IMR-90 (cell line): ENCODE measurements around the gene FMNL1. TPM values are rescaled to one million over a fixed set of nuclear protein-coding genes. Genes with fewer than 3 reads are reported as not detected.
A peak's percentile ranks its signal among the peaks of the same experiment; 100 is the strongest.

ENCODE experiments used
- ATAC-seq: fragments of 200-7000 bp; cut with Tn5 transposase; 2 replicates; pipeline ENCODE4 v1.9.1; 2020; ENCODE audit warnings: low read depth, mild to moderate bottlenecking, moderate library complexity
- BruUV-seq: library from RNA; stranded (reverse); fragments of 400-500 nt; replicated peaks from 2 replicates; lab custom pipeline; 2021; lab: Mats Ljungman, UMichigan
- CTCF ChIA-PET: fragments of 300-600 bp; formaldehyde crosslinking; extraction: SDS; loops from one replicate; lab custom pipeline; 2021; ENCODE audit warnings: antibody characterized with exemption; lab: Yijun Ruan, JAX
- POLR2A ChIA-PET: fragments of 300-600 bp; sonication (Branson Sonifier 250); formaldehyde crosslinking; loops from one replicate; lab custom pipeline; 2022; ENCODE audit warnings: antibody characterized with exemption; ENCODE audit not compliant: unreplicated experiment; lab: Charles Lee
- DNase-seq: peaks from one replicate; pipeline ENCODE4 v3.0.0; 2013
- H2AFZ ChIP-seq: replicated peaks from 2 replicates; pipeline ENCODE3; 2013; ENCODE audit warnings: low read length, mild to moderate bottlenecking; ENCODE audit not compliant: poor library complexity
- H2AK5ac ChIP-seq: 2 replicates; pipeline ENCODE4 v1.6.1; 2013; ENCODE audit warnings: low read depth, low read length, inconsistent platforms
- H2AK9ac ChIP-seq: replicated peaks from 2 replicates; pipeline ENCODE3; 2013; ENCODE audit warnings: mild to moderate bottlenecking, low read depth, low read length, moderate library complexity; ENCODE audit not compliant: poor library complexity
- H2BK120ac ChIP-seq: 2 replicates; pipeline ENCODE4 v1.6.1; 2013; ENCODE audit warnings: low read depth, low read length, inconsistent platforms
- H2BK15ac ChIP-seq: 3 replicates; pipeline ENCODE4 v1.6.1; 2013; ENCODE audit warnings: low read depth, low read length, inconsistent platforms
- H2BK20ac ChIP-seq: 2 replicates; pipeline ENCODE4 v1.6.1; 2013; ENCODE audit warnings: low read depth, mild to moderate bottlenecking, inconsistent platforms, low read length, moderate library complexity
- H2BK5ac ChIP-seq: 2 replicates; pipeline ENCODE4 v1.6.1; 2013; ENCODE audit warnings: mild to moderate bottlenecking, low read depth, low read length, inconsistent platforms; ENCODE audit not compliant: poor library complexity, severe bottlenecking
- H3K14ac ChIP-seq: replicated peaks from 2 replicates; pipeline ENCODE4 v1.6.1; 2013; ENCODE audit warnings: low read depth, low read length, inconsistent platforms
- H3K18ac ChIP-seq: 2 replicates; pipeline ENCODE4 v1.6.1; 2013; ENCODE audit warnings: low read depth, low read length, control low read depth
- H3K23ac ChIP-seq: 2 replicates; pipeline ENCODE4 v1.6.1; 2013; ENCODE audit warnings: low read depth, low read length, inconsistent platforms
- H3K27ac ChIP-seq: 2 replicates; pipeline ENCODE4 v1.5.1; 2013; ENCODE audit warnings: mild to moderate bottlenecking, control low read depth, low read length; ENCODE audit not compliant: insufficient read depth
- H3K27me3 ChIP-seq: 2 replicates; pipeline ENCODE4 v1.6.1; 2013; ENCODE audit warnings: low read length; ENCODE audit not compliant: control insufficient read depth, insufficient read depth
- H3K36me3 ChIP-seq: 2 replicates; pipeline ENCODE4 v1.6.1; 2013; ENCODE audit warnings: low read length, mixed read lengths; ENCODE audit not compliant: control insufficient read depth, insufficient read depth
- H3K4ac ChIP-seq: 2 replicates; pipeline ENCODE4 v1.6.1; 2013; ENCODE audit warnings: low read depth, low read length, inconsistent platforms
- H3K4me1 ChIP-seq: 2 replicates; pipeline ENCODE4 v1.6.1; 2013; ENCODE audit warnings: low read length, mixed read lengths; ENCODE audit not compliant: control insufficient read depth, insufficient read depth
- H3K4me2 ChIP-seq: 2 replicates; pipeline ENCODE4 v1.6.1; 2013; ENCODE audit warnings: low read depth, mild to moderate bottlenecking, control low read depth, low read length, moderate library complexity
- H3K4me3 ChIP-seq: 2 replicates; pipeline ENCODE4 v1.5.1; 2013; ENCODE audit warnings: low read depth, mild to moderate bottlenecking, control low read depth, low read length, moderate library complexity; ENCODE audit not compliant: insufficient read depth
- H3K56ac ChIP-seq: 2 replicates; pipeline ENCODE4 v1.6.1; 2013; ENCODE audit warnings: low read length, inconsistent platforms; ENCODE audit not compliant: insufficient read depth; ENCODE audit errors: extremely low read depth
- H3K79me1 ChIP-seq, 2 experiments: 2 replicates each; pipeline ENCODE4 v1.6.1; 2013; ENCODE audit warnings: low read length in 2 of 2, inconsistent platforms in 1 of 2, low read depth in 1 of 2
- H3K9ac ChIP-seq: 2 replicates; pipeline ENCODE4 v1.6.1; 2013; ENCODE audit warnings: low read depth, low read length, control low read depth
- H3K9me1 ChIP-seq: 2 replicates; pipeline ENCODE4 v1.6.1; 2013; ENCODE audit warnings: low read length, inconsistent platforms; ENCODE audit not compliant: insufficient read depth
- H3K9me3 ChIP-seq: 2 replicates; pipeline ENCODE4 v1.6.1; 2013; ENCODE audit warnings: low read length; ENCODE audit not compliant: control insufficient read depth, insufficient read depth
- H4K20me1 ChIP-seq: 2 replicates; pipeline ENCODE4 v1.6.1; 2013; ENCODE audit warnings: low read length, inconsistent platforms; ENCODE audit not compliant: insufficient read depth
- H4K5ac ChIP-seq: 2 replicates; pipeline ENCODE4 v1.6.1; 2013; ENCODE audit warnings: mild to moderate bottlenecking, low read depth, low read length, control low read depth
- H4K8ac ChIP-seq, 2 experiments: 2 replicates each; pipeline ENCODE4 v1.6.1; 2013; ENCODE audit warnings: low read depth in 2 of 2, low read length in 2 of 2, control low read depth in 1 of 2, inconsistent platforms in 1 of 2
- H4K91ac ChIP-seq: 2 replicates; pipeline ENCODE4 v1.6.1; 2013; ENCODE audit warnings: low read depth, low read length, inconsistent platforms; ENCODE audit not compliant: insufficient read depth
- MAZ ChIP-seq: IDR thresholded peaks from 2 replicates; pipeline ENCODE4 v1.6.1; 2012; ENCODE audit warnings: low read depth, mild to moderate bottlenecking, low read length, improper control_type of control experiment, moderate library complexity, borderline replicate concordance
- WGBS, 2 experiments: methylation state at CpG; one replicate each; pipeline versions ENCODE4 v1.1.5 to v1.1.7; 2013; ENCODE audit warnings: missing lambda C conversion rate in 2 of 2; ENCODE audit not compliant: insufficient read length in 1 of 2; ENCODE audit errors: extremely low coverage in 2 of 2; 5-methylcytosine and 5-hydroxymethylcytosine counted together
- dilution Hi-C: fragments of 300-500 bp; cut with HindIII; formaldehyde crosslinking; loops from one replicate; pipeline ENCODE4 v1.14.3; 2018; ENCODE audit warnings: low sequenced_read_pairs; ENCODE audit not compliant: unreplicated experiment
- in situ Hi-C: fragments of 300-500 bp; cut with MboI; formaldehyde crosslinking; loops from 3 replicates; pipeline ENCODE4 v1.14.3; 2019; ENCODE audit warnings: low sequenced_read_pairs, inconsistent platforms, mixed read lengths
- intact Hi-C: fragments of 100-400 bp; cut with micrococcal nuclease; formaldehyde crosslinking; loops from 2 replicates; pipeline ENCODE4 v1.10.0; 2022
- polyA plus RNA-seq, 3 experiments: library from polyadenylated mRNA; depleted of rRNA; stranded (reverse); fragments of >200 nt; gene quantifications; 2 replicates each; pipeline ENCODE4 v1.2.3, GENCODE V29; 2012; ENCODE audit warnings: low replicate concordance in 1 of 3
- total RNA-seq: library from RNA; depleted of rRNA; stranded (reverse); fragments of >200 nt; gene quantifications from 2 replicates; pipeline ENCODE4 v1.2.3, GENCODE V29; 2012
- TF ChIP-seq, protein P1 (sequence below): fragments of 150-350 bp; IDR thresholded peaks from 2 replicates; pipeline ENCODE4 v1.6.1; 2016; ENCODE audit warnings: low read depth, mild to moderate bottlenecking, low read length, moderate library complexity, borderline replicate concordance

FMNL1 gene
- total and polyA plus RNA-seq, 2 of the 4 experiments (the other 2 are of a cell fraction), result 0.36 to 2.3 TPM

DNA sequence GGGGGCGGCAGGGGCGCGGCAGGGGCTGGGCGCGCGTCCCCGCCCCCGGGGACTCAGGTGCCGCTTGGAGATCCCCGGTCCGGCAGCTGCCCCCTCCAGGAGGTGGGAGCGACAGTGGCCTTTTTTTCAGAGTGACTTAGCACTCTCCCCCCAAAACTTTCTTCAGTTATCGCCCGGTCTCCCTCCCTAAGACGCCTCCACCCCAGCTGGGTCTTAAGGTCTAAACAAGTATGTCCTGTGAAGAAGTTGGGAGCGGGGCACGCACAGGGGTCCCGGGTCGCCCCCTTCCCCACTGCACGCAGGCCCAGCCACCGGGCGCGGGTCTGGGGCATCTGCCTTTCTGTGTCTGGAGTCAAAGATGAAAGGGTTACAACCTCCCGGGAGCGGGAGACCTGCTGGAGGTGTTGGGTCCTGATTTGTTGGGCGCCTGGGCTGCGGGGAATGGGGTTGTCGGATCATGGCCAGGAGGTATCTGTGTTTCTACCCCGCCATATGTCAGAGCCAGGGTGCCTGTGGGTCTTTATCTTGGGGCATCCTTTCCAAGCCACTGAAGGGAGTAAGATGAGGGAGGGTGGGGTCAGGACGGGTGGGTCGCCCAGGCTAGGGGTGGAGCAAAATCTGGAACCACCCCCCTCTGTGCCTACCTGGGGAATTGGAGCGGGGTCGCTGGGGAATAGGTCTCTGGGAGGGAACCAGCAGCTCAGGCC is 757 bp downstream of the FMNL1 start:
- Histone ChIP-seq H3K9ac (peak overlapping the region; percentile 50), H4K5ac (no peak overlapping the region), H3K79me1 (peaks cover 0 to 8% of the 10 kb centered on the region in 2 experiments; a peak in 1 of 4 replicates), H2BK15ac (no peak overlapping the region), H2AFZ (peak overlapping the region; percentile 44), H3K4me1 (peaks cover 10% of the 10 kb centered on the region), H3K27ac (no peak overlapping the region), H2AK9ac (no peak overlapping the region), H3K18ac (no peak overlapping the region; the same call in 1 of the 2 replicates), H2BK20ac (no peak overlapping the region), H4K91ac (no peak overlapping the region), H3K36me3 (no peaks in the 10 kb centered on the region), H3K14ac (no peak overlapping the region), H3K4ac (no peak overlapping the region), H3K4me2 (peak overlapping the region; percentile 75), H3K9me3 (no peaks in the 10 kb centered on the region), H2BK5ac (no peak overlapping the region), H3K56ac (no peak overlapping the region), H3K4me3 (peak overlapping the region; percentile 56), H3K9me1 (no peaks in the 10 kb centered on the region), H3K23ac (no peak overlapping the region), H2AK5ac (no peak overlapping the region), H4K20me1 (no peaks in the 10 kb centered on the region), H4K8ac (no peak overlapping the region), H3K27me3 (peaks cover 15% of the 10 kb centered on the region), H2BK120ac (no peak overlapping the region)
- WGBS, 2 experiments, result 80% methylated on average over 1 of the region's 33 CpGs; no CpG with 5 or more reads in 1 of the 2 experiments
- BruUV-seq, result no TSS peak
- in situ Hi-C loops (loop anchor here (25.0 kb wide), 1 partner anchor 365 kb away; no protein-coding TSS in a partner anchor), dilution Hi-C loops (no loop called here), intact Hi-C loops (no loop called here)
- DNase-seq (no peak), ATAC-seq (no peak; the same call in 1 of the 2 replicates)
- POLR2A ChIA-PET, result no interaction called here
- CTCF ChIA-PET, result interaction anchor here (0.6 kb wide), 1 partner anchor 39 kb away, joined by 4 read pairs; no protein-coding TSS in a partner anchor
- TF ChIP-seq MAZ, result no peak
- TF ChIP-seq, protein P1, sequence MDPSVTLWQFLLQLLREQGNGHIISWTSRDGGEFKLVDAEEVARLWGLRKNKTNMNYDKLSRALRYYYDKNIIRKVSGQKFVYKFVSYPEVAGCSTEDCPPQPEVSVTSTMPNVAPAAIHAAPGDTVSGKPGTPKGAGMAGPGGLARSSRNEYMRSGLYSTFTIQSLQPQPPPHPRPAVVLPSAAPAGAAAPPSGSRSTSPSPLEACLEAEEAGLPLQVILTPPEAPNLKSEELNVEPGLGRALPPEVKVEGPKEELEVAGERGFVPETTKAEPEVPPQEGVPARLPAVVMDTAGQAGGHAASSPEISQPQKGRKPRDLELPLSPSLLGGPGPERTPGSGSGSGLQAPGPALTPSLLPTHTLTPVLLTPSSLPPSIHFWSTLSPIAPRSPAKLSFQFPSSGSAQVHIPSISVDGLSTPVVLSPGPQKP, result no peak
